ENCODE measurements around the gene TOMM40.

DNA sequence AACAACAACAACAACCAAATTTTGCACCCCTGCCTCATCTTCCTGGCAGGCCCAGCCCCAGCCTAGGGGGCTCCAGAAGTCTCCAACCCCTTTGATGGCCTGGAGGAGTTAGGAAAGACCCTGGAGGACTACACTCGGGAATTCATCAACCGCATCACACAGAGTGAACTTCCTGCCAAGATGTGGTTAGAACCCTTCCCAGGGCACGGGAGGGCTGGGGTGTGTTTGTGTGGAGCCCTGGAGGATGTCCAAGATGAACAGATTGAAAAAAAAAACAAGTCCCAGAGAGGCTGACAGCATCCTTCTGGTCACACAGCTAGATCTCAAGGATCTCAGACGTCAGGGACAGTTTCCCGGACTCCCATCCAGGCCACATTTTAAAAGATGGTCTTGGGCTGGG is 36.7 kb downstream of the TOMM40 start:
- TF ChIP-seq, protein P1, sequence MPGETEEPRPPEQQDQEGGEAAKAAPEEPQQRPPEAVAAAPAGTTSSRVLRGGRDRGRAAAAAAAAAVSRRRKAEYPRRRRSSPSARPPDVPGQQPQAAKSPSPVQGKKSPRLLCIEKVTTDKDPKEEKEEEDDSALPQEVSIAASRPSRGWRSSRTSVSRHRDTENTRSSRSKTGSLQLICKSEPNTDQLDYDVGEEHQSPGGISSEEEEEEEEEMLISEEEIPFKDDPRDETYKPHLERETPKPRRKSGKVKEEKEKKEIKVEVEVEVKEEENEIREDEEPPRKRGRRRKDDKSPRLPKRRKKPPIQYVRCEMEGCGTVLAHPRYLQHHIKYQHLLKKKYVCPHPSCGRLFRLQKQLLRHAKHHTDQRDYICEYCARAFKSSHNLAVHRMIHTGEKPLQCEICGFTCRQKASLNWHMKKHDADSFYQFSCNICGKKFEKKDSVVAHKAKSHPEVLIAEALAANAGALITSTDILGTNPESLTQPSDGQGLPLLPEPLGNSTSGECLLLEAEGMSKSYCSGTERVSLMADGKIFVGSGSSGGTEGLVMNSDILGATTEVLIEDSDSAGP (CRISPR knock-in tag; IDR thresholded peaks at IDR 0.05; ENCODE audit: borderline replicate concordance) = no peak
- TF ChIP-seq, protein P2, sequence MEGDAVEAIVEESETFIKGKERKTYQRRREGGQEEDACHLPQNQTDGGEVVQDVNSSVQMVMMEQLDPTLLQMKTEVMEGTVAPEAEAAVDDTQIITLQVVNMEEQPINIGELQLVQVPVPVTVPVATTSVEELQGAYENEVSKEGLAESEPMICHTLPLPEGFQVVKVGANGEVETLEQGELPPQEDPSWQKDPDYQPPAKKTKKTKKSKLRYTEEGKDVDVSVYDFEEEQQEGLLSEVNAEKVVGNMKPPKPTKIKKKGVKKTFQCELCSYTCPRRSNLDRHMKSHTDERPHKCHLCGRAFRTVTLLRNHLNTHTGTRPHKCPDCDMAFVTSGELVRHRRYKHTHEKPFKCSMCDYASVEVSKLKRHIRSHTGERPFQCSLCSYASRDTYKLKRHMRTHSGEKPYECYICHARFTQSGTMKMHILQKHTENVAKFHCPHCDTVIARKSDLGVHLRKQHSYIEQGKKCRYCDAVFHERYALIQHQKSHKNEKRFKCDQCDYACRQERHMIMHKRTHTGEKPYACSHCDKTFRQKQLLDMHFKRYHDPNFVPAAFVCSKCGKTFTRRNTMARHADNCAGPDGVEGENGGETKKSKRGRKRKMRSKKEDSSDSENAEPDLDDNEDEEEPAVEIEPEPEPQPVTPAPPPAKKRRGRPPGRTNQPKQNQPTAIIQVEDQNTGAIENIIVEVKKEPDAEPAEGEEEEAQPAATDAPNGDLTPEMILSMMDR (CRISPR knock-in tag; IDR thresholded peaks at IDR 0.05) = no peak
- TF ChIP-seq ZNF781 (CRISPR knock-in tag; IDR thresholded peaks at IDR 0.05; ENCODE audit: borderline replicate concordance, not compliant biosample characterization) = no peak
- TF ChIP-seq TBL1XR1 (IDR thresholded peaks at IDR 0.05; ENCODE audit: borderline replicate concordance, low read length, partially characterized antibody) = no peak
- TF ChIP-seq MTF2 (CRISPR knock-in tag; IDR thresholded peaks at IDR 0.05; ENCODE audit: borderline replicate concordance) = no peak
- TF ChIP-seq SMC3 (IDR thresholded peaks at IDR 0.05; ENCODE audit: low read length) = no peak
- no peak for TF ChIP-seq POLR2A (IDR thresholded peaks at IDR 0.05; ENCODE audit: insufficient read depth in 1 of 2, low read depth in 2 of 2, low read length in 2 of 2)

All from HepG2 (cell line).